Smooth muscle cell (in vitro differentiated cells): ENCODE measurements around the gene NPFF. TPM values are rescaled to one million over a fixed set of nuclear protein-coding genes. Genes with fewer than 3 reads are reported as not detected.

Experiments
- DNase-seq: peaks from one replicate; lab custom pipeline; 2025; ENCODE audit not compliant: unreplicated experiment; lab: John Stamatoyannopoulos, UW
- H2AFZ ChIP-seq: fragments of 200-600 bp; sonication (generic); 2 replicates; pipeline ENCODE4 v1.6.0; 2016; ENCODE audit warnings: antibody characterized with exemption, low read depth, mild to moderate bottlenecking
- H3F3A ChIP-seq: fragments of 200-600 bp; sonication (generic); 2 replicates; pipeline ENCODE4 v1.6.0; 2017; ENCODE audit warnings: antibody characterized with exemption, low read depth
- H3K27ac ChIP-seq: fragments of 200-600 bp; sonication (generic); 2 replicates; pipeline ENCODE4 v1.5.1; 2016; ENCODE audit warnings: low read depth, mild to moderate bottlenecking
- H3K27me3 ChIP-seq: fragments of 200-600 bp; sonication (generic); 2 replicates; pipeline ENCODE4 v1.6.1; 2016; ENCODE audit warnings: low read depth, mild to moderate bottlenecking
- H3K36me3 ChIP-seq: fragments of 200-600 bp; sonication (generic); 2 replicates; pipeline ENCODE4 v1.5.1; 2016; ENCODE audit warnings: low read depth
- H3K4me1 ChIP-seq: fragments of 200-600 bp; sonication (generic); 2 replicates; pipeline ENCODE4 v1.5.1; 2016; ENCODE audit warnings: low read depth
- H3K4me2 ChIP-seq: fragments of 200-600 bp; sonication (generic); 2 replicates; pipeline ENCODE4 v1.6.0; 2016; ENCODE audit warnings: mild to moderate bottlenecking
- H3K4me3 ChIP-seq: fragments of 200-600 bp; sonication (generic); 2 replicates; pipeline ENCODE4 v1.5.1; 2016; ENCODE audit warnings: mild to moderate bottlenecking
- H3K79me2 ChIP-seq: fragments of 200-600 bp; sonication (generic); 2 replicates; pipeline ENCODE4 v1.6.0; 2016; ENCODE audit warnings: low read depth, mild to moderate bottlenecking
- H3K9ac ChIP-seq: fragments of 200-600 bp; sonication (generic); 2 replicates; pipeline ENCODE4 v1.6.0; 2016; ENCODE audit warnings: low read depth
- H3K9me3 ChIP-seq: fragments of 200-600 bp; sonication (generic); replicated peaks from 2 replicates; pipeline ENCODE4 v1.5.1; 2016; ENCODE audit warnings: low read depth
- H4K20me1 ChIP-seq: fragments of 200-600 bp; sonication (generic); 2 replicates; pipeline ENCODE4 v1.6.0; 2016; ENCODE audit warnings: low read depth
- CTCF ChIP-seq: fragments of 200-600 bp; sonication (generic); IDR thresholded peaks from 2 replicates; pipeline ENCODE4 v1.5.1; 2017; ENCODE audit warnings: borderline replicate concordance, mild to moderate bottlenecking, antibody characterized with exemption; ENCODE audit not compliant: insufficient read depth, poor library complexity, severe bottlenecking
- WGBS: methylation state at CpG from one replicate; pipeline ENCODE4 v1.1.7; 2016; ENCODE audit warnings: low lambda C conversion rate; 5-methylcytosine and 5-hydroxymethylcytosine counted together
- polyA plus RNA-seq: library from polyadenylated mRNA; unstranded; fragments of >200 nt; fragmentation: Nextera tagmentation; extraction: Ambion mirVana; gene quantifications from 2 replicates; pipeline ENCODE4 v1.2.1, GENCODE V29; 2016
- total RNA-seq: library from RNA; depleted of rRNA; stranded (reverse); fragments of >200 nt; gene quantifications from 2 replicates; pipeline ENCODE4 v1.2.3, GENCODE V29; 2014

The NPFF gene
- total and polyA plus RNA-seq, 2 experiments from 2014 or later, result 0.38 TPM; not detected in 1

GRCh38 chr12:53510181-53510812, 3.0 kb upstream of the NPFF start:
- no peaks in the 10 kb centered on the region for H3K79me2 ChIP-seq
- no peak for TF ChIP-seq CTCF
- H3K4me2 ChIP-seq, result no peak overlapping the region
- H2AFZ ChIP-seq, result no peak overlapping the region
- WGBS, result 93% methylated on average over 9 of the region's 9 CpGs
- no peaks in the 10 kb centered on the region for H3K9me3 ChIP-seq
- H3F3A ChIP-seq, result peaks cover 10% of the 10 kb centered on the region
- no peaks in the 10 kb centered on the region for H3K27me3 ChIP-seq
- H3K4me3 ChIP-seq, result no peak overlapping the region
- H3K9ac ChIP-seq, result no peak overlapping the region
- no peak overlapping the region for H3K27ac ChIP-seq
- no peaks in the 10 kb centered on the region for H4K20me1 ChIP-seq
- no peaks in the 10 kb centered on the region for H3K4me1 ChIP-seq
- peaks cover 2% of the 10 kb centered on the region for H3K36me3 ChIP-seq
- no peak for DNase-seq

GRCh38 chr12:53508534-53509170, 1.4 kb upstream of the NPFF start:
- peak; percentile 92 for TF ChIP-seq CTCF
- 40% methylated on average over 7 of the region's 7 CpGs for WGBS
- peak; percentile 41 for DNase-seq
- H3K27me3 ChIP-seq, result no peaks in the 10 kb centered on the region
- H3F3A ChIP-seq, result peaks cover 10% of the 10 kb centered on the region
- H3K36me3 ChIP-seq, result no peaks in the 10 kb centered on the region
- no peaks in the 10 kb centered on the region for H3K79me2 ChIP-seq
- no peak overlapping the region for H3K4me3 ChIP-seq
- no peaks in the 10 kb centered on the region for H3K9me3 ChIP-seq
- no peak overlapping the region for H3K9ac ChIP-seq
- H3K27ac ChIP-seq, result no peak overlapping the region
- no peaks in the 10 kb centered on the region for H4K20me1 ChIP-seq
- no peak overlapping the region for H2AFZ ChIP-seq
- no peak overlapping the region for H3K4me2 ChIP-seq
- H3K4me1 ChIP-seq, result no peaks in the 10 kb centered on the region

GRCh38 chr12:53507603-53507885, 260 bp upstream of the NPFF start:
- no peaks in the 10 kb centered on the region for H3K79me2 ChIP-seq
- no peak for DNase-seq
- TF ChIP-seq CTCF, result no peak
- H2AFZ ChIP-seq, result no peak overlapping the region
- peaks cover 10% of the 10 kb centered on the region for H3F3A ChIP-seq
- H3K4me3 ChIP-seq, result no peak overlapping the region
- no peak overlapping the region for H3K9ac ChIP-seq
- H3K36me3 ChIP-seq, result no peaks in the 10 kb centered on the region
- no peaks in the 10 kb centered on the region for H3K9me3 ChIP-seq
- no peaks in the 10 kb centered on the region for H3K27me3 ChIP-seq
- 82% methylated on average over 4 of the region's 4 CpGs for WGBS
- no peaks in the 10 kb centered on the region for H4K20me1 ChIP-seq
- no peak overlapping the region for H3K4me2 ChIP-seq
- no peak overlapping the region for H3K27ac ChIP-seq
- no peaks in the 10 kb centered on the region for H3K4me1 ChIP-seq

- H3F3A ChIP-seq, result peaks cover 10% of the 10 kb centered on the region
- peaks cover 9% of the 10 kb centered on the region for H3K4me1 ChIP-seq
- no peaks in the 10 kb centered on the region for H3K36me3 ChIP-seq
- H4K20me1 ChIP-seq, result no peaks in the 10 kb centered on the region
- 70% methylated on average over 2 of the region's 2 CpGs for WGBS
- no peaks in the 10 kb centered on the region for H3K9me3 ChIP-seq
- H3K27ac ChIP-seq, result no peak overlapping the region
- no peak overlapping the region for H3K4me3 ChIP-seq
- TF ChIP-seq CTCF, result no peak
- no peak for DNase-seq
- no peaks in the 10 kb centered on the region for H3K27me3 ChIP-seq
- H3K4me2 ChIP-seq, result no peak overlapping the region
- H3K79me2 ChIP-seq, result peaks cover 8% of the 10 kb centered on the region
- no peak overlapping the region for H3K9ac ChIP-seq
- no peak overlapping the region for H2AFZ ChIP-seq
Observed at GRCh38 chr12:53506450-53506785, 866 bp downstream of the NPFF start.
